Stimulated activated CD8-positive, alpha-beta memory T cell treated with anti-CD3 and anti-CD28 coated beads, Interleukin-12 subunit alpha, Interleukin-12 subunit beta, amount 100 ng/mL, for 4 hours (primary cell): ENCODE data around the gene MICAL3.

ENCODE experiments used
- DNase-seq: peaks from one replicate; pipeline ENCODE4 v3.0.0-alpha.2; 2020; ENCODE audit warnings: low read depth

Gene MICAL3

DNA sequence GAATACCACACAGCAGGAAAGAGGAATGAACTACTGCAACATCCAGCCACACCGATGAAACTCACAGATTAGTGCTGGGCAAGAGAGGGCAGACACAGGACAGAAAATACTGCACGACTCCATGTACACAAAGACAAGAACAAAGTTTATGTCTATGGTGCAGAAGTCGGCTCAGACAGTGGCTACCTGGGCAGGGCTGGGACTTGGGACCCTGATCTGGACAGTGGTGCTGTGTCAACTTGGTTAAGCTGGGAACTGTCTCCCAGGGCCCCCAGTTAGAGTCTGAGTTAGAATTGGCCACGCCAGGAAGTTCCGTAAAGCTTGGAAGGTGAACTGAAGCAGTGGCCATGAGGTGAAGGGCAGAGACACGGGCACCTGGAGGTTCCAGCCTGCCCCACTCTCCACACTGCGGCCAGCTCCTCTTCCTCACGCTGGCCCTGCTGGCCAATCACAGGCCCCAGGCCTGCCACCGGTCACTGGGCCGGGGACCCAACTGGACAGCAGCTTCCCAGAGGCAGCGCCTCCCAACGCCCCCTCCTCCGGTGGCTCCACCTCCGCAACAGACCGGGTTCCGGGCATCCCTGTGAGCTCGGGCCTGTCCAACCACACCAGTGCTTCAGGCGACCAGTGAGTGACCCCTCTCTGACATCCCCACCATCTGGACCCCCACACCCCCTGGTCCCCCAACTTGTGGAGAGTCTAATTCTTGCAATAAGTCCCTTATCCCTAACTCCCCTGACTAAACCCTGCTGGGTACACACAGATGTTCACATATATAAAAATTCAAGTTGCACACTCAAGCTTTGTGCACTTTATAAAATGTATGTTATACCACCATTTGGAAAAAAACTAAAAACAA lies 93.7 kb downstream of the MICAL3 start:
- no peak for DNase-seq

DNA sequence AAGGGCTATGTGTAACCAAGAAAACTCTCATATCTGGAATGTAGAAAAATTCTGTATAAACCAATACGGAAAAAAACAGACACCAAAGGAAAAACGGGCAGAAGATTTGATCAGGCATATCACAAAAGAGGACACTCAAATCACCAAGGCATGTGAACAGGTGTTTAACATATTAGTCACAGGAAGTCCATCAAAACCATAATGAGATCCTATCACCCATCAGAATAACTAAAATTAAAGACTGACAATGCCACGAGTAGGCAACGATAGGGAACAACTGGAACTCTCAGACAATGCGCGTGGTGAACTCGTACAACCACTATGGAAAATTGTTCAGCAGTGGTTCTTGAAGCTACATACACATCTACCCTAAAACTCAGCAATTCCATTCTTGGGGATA lies 94.5 kb downstream of the MICAL3 start:
- no peak for DNase-seq

DNA sequence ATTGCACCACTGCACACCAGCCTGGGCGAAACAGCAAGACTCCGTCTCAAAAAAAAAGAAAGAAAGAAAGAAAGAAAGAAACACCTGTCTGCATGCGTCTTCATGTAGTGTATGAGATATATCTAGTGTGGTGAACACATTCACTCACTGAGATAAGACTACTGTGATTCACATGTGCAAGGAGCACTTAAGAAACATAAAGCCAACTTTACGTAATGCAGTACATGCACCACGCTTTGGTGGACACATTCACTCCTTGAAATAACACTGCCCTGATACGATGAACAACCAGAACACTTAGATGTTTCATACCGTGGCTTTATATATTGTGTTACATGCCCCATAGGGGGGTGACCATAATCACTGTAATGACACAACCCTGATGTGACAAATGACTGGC lies 96.0 kb downstream of the MICAL3 start:
- no peak for DNase-seq

DNA sequence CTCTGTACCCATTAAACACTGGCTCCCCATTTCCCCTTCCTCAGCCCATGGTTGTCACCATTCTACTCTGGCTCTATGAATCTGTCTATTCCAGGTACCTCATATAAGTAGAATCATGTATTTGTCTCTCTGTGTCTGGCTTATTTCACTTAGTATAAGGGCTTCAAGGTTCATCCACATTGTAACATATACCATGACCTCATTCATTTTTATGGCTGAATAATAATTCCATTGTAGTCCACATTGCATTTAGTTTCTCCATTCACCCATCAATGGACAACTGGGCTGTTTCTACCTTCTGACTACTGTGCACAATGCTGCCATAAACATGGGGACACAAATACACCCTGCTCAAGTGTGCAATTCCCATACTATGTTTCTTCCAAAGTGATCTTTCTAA lies 97.3 kb downstream of the MICAL3 start:
- DNase-seq = no peak

DNA sequence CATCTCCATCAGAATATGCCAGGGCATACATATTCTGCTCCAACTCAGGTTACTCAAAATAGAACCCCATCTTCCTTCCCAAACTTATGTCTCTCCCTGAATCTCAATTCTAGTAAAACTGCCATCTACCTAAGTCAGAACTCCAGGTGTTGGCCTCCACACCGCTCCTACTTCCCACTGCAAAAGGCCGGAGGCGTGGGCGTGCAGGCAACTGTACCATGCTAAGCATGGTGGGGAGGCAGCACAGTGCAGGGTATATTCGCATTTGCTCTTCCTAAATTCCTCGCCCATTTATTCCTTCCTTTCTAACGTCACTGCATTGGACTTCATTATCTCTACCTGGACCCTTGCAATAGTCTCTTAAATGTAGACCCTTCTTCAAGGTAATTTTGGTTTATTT lies 97.8 kb downstream of the MICAL3 start:
- no peak for DNase-seq

DNA sequence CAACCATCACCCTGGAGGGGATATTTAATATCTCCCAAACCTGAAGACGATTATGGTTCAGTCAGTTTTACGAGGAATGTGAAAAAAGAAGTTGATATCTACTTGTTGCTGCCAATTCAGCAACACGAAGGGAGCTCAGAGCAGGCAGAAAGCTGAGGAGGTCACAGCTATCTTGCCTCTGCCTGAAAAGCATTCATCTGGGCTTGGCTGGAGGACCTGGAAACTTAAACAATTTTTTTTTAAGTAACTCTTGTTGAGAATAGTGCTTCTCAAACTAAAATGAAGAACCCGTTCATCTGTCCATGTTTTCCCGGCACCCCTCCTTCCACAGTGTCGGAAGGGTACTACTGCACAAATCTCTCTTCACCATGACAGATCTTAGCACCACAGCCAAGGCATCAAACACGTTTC lies 98.9 kb downstream of the MICAL3 start:
- DNase-seq = no peak

DNA sequence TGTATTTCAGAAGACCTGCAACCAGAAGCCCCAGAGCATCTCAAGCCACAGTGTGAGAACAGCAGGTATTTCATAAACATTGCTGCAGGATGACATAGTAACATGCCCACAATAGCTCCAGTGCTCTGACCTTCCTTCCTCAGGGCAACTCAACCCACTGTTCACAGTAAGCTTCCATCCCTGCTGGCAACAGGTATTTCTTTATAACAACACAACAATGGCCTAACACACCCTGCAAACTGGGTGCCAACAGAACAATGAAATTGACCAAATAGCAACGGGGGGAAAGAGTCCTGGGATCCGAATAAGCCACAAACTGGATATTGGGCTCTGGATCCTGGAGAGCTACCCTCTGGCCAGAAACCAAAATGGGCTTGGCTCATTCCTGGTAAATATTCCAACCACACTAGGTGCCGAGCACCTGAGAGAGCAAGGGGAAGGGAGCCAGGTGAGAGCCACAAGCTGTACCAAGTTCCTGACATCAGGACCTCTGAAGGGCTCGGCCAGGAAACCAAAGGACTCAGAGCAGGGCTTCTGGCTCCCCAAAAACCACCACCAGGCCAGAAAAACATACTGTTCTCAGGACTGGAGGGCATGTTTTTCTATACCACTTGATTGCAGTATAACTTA lies 99.5 kb downstream of the MICAL3 start:
- no peak for DNase-seq

DNA sequence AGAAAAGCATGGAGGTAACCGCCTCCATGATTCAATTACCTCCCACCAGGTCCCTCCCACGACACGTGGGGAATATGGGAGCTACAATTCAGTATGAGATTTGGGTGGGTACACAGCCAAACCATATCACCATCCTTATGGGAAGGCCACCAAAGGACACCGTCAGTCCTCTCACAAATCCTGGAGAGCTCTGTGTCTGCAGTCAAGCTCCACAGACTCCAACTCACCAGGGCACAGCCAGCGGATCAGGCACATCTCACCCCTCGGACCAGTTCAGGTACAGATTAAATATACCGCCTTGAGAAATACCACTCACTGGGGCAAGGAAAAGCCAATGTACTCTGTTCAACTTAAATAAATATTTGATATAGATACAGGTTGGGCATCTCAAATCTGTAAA lies 100.3 kb downstream of the MICAL3 start:
- DNase-seq = no peak

DNA sequence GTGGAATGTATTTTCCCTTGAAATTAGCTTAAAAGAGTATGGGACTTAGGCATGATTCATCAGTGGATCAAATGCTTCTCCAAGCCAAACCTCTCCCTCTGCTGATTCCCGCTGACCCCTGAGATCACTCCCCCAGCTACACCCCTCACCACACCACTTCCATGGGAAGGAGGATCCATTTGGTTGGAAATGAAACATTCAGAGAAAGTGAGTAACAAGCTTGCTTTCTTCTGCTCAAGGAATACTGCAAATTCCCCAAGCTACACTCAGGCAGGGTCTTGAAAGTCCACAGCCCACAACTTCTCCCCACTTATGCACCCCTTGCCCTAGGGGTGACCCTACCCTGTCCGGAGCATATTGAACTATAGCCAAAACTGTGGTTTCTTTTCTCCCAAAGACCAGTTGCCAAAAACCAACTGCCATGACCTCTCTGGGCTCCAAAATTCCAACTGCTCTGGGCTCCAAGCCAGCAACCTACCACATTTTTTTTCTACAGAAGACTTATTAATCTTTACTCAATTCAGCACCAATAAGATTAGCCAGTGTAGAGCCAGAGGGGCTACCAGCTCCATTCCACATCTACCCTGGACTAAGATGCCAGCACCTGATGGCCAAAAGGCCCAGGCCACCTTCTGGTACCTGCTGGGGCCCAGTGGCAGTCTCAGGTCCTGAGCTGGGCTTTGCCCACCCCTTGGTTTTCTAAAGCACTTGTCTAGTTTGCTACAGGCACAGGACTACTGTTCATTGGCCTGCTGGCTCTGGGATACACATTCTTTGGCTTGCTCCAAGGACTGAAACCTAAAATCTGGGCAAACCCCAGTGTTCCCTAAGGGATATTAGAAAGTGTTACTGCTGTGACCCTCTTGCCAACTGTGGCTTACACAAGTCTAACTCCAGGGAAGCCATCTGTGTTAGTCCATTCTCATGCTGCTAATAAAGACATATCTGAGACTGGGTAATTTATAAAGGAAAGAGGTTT lies 101.1 kb downstream of the MICAL3 start:
- DNase-seq = no peak

DNA sequence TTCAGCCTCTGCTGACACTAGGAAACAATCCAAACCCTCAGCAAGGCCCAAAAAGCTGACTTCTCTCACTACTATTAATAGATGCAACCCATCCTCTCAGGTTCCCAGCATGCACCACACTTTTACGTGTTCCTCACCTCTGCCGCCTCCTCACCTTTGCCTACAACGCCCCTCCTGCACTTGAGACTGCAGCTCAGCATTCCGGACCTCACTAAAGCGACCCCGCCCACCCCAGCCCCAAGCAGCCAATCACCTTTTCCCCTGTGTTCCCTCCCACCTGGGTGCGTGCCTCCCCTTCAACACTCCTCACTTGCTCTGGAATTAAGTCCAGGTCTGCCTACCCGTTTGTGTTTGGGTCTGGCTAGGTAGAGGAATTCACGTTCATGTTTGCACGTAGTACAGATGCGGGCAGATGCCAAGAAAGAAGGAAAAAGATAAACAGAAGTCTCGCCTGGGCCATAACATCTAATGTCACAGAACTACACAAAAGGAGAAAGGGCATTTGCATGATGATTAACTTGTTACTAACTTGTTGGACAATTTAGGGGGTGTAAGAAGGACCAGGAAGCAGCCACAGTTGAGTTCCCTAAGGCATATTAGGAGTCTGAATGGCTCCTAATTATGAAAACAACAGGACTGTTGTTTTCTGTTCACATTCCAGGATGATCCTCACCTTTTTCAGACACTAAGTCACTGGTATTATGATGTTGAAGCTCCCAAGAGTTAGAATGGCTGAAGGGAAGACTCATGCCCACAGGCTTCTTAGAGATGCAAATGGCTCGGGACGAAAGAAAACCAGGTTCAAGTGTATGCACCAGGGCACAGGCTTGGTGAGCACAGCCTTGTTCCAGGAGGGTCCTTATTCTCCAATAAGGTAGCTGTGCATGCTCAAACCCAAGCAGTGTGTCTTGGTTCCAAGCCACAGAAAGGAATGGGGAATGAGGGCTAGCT lies 102.2 kb downstream of the MICAL3 start:
- no peak for DNase-seq

DNA sequence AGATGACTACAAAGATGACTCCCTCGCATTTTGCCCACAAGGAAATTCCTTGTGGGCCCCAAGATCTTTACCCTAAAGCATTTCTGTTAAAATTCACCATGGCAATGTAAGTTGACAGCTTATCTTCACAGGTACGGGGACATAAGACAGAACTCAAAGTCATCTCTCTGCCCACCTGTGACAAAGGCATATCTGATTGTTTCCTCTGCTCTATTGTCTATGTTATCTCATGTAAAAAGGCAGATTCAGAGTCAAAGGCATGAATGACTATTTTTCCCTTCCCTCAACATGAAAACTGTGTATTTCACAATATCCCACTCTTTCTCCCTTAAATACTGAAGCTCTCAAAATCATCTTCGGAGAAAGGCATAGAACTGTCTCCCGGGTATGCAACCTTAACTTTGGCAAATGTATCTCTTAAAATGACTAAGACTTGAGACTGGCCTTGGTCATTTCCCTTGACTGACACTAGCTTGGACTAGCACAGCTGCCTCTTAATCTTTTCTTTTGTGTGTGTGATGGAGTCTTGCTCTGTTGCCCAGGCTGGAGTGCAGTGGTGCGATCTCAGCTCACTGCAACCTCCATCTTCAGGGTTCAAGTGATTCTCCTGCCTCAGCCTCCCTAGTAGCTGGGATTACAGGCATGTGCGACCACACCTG lies 103.2 kb downstream of the MICAL3 start:
- DNase-seq = no peak

DNA sequence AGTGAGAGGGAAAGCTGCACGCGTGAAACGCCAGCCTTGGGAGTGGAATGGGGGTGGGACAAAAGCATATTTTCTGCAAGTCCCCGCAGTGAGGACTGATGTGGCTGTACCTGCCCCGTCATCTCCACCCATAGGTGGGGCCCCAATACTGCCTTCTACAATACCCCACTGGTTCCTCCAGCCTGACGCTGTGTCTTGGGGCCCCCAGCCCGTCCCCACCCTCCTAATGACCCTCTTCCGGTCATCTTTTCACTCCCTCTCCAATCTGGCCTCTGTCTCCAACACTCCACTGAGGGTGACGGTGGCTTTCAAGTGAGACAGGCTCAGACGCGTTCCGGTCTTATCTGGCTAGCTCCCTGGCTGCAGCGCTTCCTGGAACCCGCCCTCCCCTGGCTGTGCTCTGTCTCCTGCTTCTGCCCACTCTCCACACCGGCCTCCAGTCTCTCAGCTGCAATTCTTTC lies 104.2 kb downstream of the MICAL3 start:
- DNase-seq = no peak

DNA sequence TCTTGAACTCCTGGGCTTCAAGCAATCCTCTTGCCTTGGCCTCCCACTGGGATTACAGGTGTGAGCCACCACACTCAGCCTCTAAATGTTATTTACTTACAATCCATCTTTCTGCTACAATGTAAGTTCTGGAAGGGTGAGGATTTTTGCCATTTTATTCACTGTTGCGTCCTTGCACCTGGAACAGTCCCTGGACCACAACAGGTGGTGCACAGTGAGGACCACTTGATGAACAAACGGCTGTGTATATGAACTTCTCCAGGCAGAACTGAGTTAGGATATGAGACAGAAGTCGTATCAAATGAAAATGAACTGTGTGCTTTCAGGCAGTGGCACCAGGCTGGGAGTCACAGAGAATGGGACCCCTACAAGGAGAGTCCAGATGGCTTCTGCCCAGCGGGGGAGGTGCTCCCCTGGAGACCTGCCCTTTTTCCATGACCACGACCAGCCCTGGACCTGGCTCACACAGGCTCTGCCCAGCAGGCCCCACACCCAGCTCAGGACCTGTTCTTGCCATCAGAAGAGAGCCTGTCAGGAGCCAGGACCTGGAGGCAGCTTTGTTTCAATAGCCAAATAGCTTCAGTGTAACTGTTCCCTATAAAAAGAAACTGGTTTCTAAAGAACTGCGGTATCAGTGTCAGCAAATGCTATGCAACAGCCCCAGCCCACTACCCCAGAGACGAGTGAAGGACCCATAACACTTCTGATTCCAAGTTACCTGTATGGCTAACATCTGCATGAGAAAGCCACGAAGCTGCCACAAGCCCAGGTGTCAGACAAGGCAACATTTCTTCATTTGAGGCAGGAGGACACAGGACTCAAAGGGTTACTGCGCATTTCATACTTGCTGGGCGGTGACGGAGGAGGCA lies 104.9 kb downstream of the MICAL3 start:
- no peak for DNase-seq

DNA sequence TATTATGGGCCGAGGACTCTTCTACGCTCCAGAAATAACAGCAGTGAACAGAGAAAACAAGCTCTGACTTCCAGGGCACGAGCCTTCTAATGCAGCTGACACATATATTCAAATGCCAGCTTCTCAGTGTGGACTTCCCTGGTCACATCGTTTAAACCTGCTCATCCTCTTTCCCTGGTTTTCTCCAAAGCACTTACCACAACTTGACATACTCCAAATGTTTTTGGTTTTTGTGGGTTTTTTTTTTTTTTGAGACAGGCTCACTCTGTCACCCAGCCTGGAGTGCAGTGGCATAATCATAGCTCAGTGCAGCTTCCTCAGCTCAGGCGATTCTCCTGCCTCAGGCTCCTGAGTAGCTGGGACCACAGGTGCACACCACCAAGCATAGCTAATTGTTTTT lies 105.5 kb downstream of the MICAL3 start:
- DNase-seq = no peak

DNA sequence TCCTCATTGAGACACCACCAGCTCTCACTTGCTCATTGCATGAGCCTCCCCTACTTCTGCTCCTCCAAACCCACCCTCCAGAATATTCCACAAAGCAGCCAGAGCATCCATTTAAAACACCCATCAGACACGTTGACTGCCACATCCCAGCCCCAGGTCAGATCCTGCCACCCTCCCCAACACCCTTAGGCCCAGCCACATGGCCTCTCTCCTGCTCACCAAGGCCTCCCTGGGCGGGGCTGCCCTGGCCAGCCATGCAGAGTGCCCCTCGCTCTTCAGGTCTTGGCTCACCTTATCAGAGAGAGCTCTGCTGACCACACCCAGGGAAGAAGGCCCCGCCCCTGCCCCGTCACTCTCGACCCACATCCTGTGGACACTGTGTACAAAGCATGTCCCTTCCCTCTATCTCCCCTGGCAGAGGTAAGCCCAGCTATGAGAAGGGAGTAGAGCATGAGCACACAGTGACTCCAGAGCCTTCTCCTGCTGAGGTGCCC lies 106.8 kb downstream of the MICAL3 start:
- no peak for DNase-seq

DNA sequence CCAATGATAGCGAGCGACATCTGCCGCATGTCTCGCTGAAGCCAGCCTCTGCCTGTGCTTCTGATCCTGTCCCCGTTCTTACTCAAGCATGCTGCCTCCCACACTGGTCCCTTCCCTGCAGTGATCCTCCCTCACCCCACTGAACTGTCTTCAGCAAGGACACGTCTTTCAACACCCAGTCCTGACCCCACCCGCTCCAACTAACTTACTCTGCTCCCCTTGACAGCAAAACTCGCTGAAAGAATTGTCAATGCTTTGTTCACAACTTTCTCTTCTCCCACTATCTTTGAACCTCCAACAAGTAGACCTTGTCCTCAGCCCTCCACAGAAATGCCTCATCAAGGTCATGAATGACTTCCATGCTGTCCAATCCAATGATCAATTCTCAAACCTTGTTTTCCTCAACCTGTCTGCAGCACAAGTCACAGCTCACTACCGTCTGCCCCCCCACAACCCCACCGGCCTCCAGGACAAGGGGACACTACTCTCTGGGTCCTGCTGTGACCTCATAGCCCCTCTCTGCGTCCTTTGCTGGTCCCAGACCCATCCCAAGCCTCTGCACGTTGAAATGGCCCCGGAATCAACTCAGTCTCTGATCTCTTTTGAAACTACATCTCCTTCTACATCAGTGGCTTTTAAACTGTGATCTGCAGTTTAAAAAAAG lies 108.0 kb downstream of the MICAL3 start:
- DNase-seq = no peak

DNA sequence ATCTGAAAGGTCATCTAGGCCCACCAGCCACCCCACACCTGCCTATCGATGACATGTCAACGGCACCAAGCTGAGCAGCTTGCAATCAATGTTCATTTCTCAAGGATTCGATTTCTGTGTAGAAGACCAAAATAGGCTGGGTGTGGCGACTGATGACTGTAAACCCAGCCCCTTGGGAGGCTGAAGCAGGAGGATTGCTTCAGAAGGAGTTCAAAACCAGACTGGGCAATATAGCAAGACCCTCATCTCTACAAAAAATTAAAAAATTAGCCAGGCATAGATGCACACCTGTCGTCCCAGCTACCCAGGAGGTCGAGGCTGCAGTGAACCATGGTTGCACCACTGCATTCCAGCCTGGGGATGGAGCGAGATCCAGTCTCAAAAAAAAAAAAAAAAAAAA lies 108.7 kb downstream of the MICAL3 start:
- no peak for DNase-seq

DNA sequence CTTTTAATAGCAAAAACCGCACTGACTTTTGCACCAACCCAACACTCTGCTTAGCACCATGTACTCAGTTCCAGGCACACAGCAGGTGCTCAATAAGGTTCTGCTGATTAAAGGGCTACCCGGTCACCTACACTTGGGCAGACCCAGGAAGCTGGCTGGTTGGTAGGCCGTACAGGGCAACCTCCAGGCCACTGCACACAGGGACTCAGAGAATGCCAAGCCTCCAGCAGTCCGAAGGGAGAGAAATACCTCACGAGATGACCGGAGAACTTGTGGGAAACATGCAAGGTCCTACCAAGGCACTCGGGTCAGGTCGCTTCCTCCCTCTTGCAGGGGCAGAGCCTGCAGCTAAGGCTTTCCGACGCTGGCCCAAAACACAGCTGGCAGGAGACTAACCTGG lies 109.2 kb downstream of the MICAL3 start:
- no peak for DNase-seq

DNA sequence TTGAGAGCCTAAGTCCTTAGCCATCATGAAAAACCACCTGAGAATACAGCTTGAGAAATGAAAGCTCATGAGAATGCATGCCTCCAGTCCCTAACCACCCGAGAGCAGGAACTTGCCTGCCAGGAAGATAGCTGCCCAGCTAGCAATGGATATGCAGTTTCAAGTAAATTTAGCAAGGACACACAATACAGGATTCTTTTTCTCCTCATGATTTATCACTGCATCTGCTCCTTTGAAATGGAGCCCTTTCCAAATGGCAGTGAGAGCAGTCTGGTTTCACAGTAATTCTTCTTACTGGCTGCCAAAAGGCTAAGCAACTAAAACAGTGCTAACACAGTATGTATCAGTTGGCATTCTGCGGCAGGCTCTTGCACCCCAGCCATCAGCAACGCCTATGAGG lies 109.9 kb downstream of the MICAL3 start:
- DNase-seq = no peak
